ENCODE measurements around the gene ACTR5. TPM values are rescaled to one million over a fixed set of nuclear protein-coding genes. Genes with fewer than 3 reads are reported as not detected.

ACTR5 gene
- total RNA-seq, 1 experiment from 2014 or later = 14.1 TPM

- H2AFZ ChIP-seq (ENCODE audit: low read length) = no peak overlapping the region
- H3K23ac ChIP-seq (ENCODE audit: insufficient read length, low read depth, low read length) = no peak overlapping the region
- no peak overlapping the region for H3K56ac ChIP-seq (ENCODE audit: insufficient read length, low read depth, low read length)
- no peak overlapping the region for H2BK120ac ChIP-seq (ENCODE audit: low read depth, low read length, poor library complexity, severe bottlenecking)
- Mint-ChIP-seq H3K4me1 (peaks cover 32% of the 10 kb centered on the region in 2 experiments), H3K27me3 (ENCODE audit: low read depth) (peaks cover 23% of the 10 kb centered on the region), H3K36me3 (ENCODE audit: insufficient read depth in 1 of 3, low read depth in 3 of 3) (peaks cover 0 to 2% (median 0%) of the 10 kb centered on the region in 3 experiments; a peak in 1 of 7 replicates), H3K4me3 (peak overlapping the region; percentile 81 to 92), H3K27ac (peak overlapping the region; percentile 91 to 98 (median 96)), H3K9me3 (peaks cover 0 to 3% of the 10 kb centered on the region in 2 experiments; a peak in 2 of 5 replicates)
- no peaks in the 10 kb centered on the region for H3K27me3 ChIP-seq (ENCODE audit: insufficient read depth, low read length)
- no peak overlapping the region for H4K8ac ChIP-seq (replicated peaks; ENCODE audit: insufficient read length, low read depth, low read length)
- no peaks in the 10 kb centered on the region for H3K79me2 ChIP-seq (ENCODE audit: insufficient read depth, low read length)
- H2AK5ac ChIP-seq (ENCODE audit: insufficient read length, low read length) = no peak overlapping the region
- no peak overlapping the region for H3K9ac ChIP-seq (ENCODE audit: extremely low read depth, insufficient read length, low read length)
- TF ChIP-seq, protein P1, sequence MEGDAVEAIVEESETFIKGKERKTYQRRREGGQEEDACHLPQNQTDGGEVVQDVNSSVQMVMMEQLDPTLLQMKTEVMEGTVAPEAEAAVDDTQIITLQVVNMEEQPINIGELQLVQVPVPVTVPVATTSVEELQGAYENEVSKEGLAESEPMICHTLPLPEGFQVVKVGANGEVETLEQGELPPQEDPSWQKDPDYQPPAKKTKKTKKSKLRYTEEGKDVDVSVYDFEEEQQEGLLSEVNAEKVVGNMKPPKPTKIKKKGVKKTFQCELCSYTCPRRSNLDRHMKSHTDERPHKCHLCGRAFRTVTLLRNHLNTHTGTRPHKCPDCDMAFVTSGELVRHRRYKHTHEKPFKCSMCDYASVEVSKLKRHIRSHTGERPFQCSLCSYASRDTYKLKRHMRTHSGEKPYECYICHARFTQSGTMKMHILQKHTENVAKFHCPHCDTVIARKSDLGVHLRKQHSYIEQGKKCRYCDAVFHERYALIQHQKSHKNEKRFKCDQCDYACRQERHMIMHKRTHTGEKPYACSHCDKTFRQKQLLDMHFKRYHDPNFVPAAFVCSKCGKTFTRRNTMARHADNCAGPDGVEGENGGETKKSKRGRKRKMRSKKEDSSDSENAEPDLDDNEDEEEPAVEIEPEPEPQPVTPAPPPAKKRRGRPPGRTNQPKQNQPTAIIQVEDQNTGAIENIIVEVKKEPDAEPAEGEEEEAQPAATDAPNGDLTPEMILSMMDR (conservative IDR thresholded peaks at IDR 0.05) = no peak
- no peak overlapping the region for H3K4ac ChIP-seq (ENCODE audit: low read depth, low read length)
- H3K23me2 ChIP-seq (ENCODE audit: insufficient read length, low read depth, low read length, poor library complexity, severe bottlenecking) = peaks cover 21% of the 10 kb centered on the region
- H3T11ph ChIP-seq (ENCODE audit: low read length) = no peak overlapping the region
- no peaks in the 10 kb centered on the region for H3K9me3 ChIP-seq (ENCODE audit: control insufficient read depth, low read depth, low read length)
- no peak overlapping the region for H4K91ac ChIP-seq (ENCODE audit: insufficient read length, low read depth, low read length)
- no peak overlapping the region for H4K5ac ChIP-seq (ENCODE audit: insufficient read length, low read depth, low read length)
- no peak overlapping the region for H2BK5ac ChIP-seq (ENCODE audit: insufficient read length, low read length)
- H3K18ac ChIP-seq (ENCODE audit: insufficient read length, low read depth, low read length) = no peak overlapping the region
- no peaks in the 10 kb centered on the region for H3K79me1 ChIP-seq (ENCODE audit: insufficient read depth, low read depth, low read length, poor library complexity, severe bottlenecking)
- peaks cover 3% of the 10 kb centered on the region; the same call in 1 of the 2 replicates for H3K4me1 ChIP-seq (ENCODE audit: insufficient read depth, low read length)
- no peak overlapping the region for H3K4me2 ChIP-seq (ENCODE audit: insufficient read depth, insufficient read length, low read length)
- DNase-seq = no peak
- no peak overlapping the region for H2BK15ac ChIP-seq (ENCODE audit: low read depth, low read length)
- no peak overlapping the region for H3K14ac ChIP-seq (ENCODE audit: insufficient read depth, low read length)
- H3K27ac ChIP-seq (ENCODE audit: insufficient read length, low read depth, low read length) = peak overlapping the region; percentile 85
- no peak overlapping the region for H2BK12ac ChIP-seq (ENCODE audit: insufficient read length, low read depth, low read length)
- H2BK20ac ChIP-seq (ENCODE audit: low read depth, low read length, poor library complexity, severe bottlenecking) = no peak overlapping the region
- no CpG with 5 or more reads among the region's 3 CpGs for WGBS (ENCODE audit: extremely low coverage, insufficient read length, low lambda C conversion rate)
- H4K20me1 ChIP-seq (ENCODE audit: control insufficient read depth, insufficient read depth, insufficient read length) = no peaks in the 10 kb centered on the region
Observed at GRCh38 chr20:38804221-38804620, 56.0 kb downstream of the ACTR5 start.

All from H9 (cell line).